NOMO-1 (cell line): Measurements from ENCODE around the gene VSIR.

ENCODE experiments used
- DNase-seq, 2 experiments: peaks; one replicate each; lab custom pipeline; 2025; ENCODE audit not compliant: unreplicated experiment in 2 of 2; lab: John Stamatoyannopoulos, UW

The VSIR gene

GRCh38 chr10:71736570-71736952 is 36.8 kb downstream of the VSIR start:
- no peak for DNase-seq

- peak; percentile 66 to 73 for DNase-seq
Measured at GRCh38 chr10:71735709-71736569, 37.4 kb downstream of the VSIR start.

GRCh38 chr10:71734797-71735196 is 38.5 kb downstream of the VSIR start:
- no peak for DNase-seq

DNA sequence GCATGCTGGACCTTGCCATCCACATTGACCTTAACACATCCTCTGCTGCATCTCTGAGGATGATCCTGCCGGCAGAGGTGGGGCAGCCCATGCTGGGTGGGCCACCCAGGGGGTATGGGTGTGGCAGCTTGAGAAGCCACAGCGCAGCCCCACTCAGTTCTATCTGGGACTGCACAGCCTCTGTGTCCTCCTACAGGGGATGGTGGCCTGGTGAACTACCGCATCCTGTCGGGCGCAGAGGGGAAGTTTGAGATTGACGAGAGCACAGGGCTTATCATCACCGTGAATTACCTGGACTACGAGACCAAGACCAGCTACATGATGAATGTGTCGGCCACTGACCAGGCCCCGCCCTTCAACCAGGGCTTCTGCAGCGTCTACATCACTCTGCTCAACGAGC is 41.5 kb downstream of the VSIR start:
- DNase-seq, result no peak

DNA sequence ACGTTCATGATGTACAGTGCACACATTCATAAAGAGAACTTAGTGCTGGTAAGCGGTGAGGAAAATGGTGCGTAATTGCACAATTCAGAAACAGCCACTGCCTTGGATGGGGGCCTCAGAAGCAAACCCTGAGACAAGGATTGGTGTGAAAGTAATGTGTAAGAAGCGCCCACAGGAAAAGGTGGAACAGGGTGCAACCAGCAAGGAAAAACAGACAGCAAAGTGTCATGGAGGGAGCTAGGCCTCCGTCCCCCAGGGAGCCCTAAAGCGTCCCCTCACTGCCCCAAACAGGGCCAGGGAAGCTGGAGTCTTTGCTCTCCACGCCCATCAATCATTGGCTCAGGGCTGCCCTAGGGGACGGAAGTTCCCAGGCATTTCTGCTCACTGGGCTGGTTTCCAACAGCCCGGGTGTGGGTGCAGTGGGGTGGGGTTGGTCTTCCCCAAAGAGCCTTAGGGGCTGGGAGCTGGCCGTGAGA is 44.1 kb downstream of the VSIR start:
- peak; percentile 76 to 85 for DNase-seq

GRCh38 chr10:71727738-71728737 is 45.3 kb downstream of the VSIR start:
- DNase-seq, result peak; percentile 93 to 95

DNA sequence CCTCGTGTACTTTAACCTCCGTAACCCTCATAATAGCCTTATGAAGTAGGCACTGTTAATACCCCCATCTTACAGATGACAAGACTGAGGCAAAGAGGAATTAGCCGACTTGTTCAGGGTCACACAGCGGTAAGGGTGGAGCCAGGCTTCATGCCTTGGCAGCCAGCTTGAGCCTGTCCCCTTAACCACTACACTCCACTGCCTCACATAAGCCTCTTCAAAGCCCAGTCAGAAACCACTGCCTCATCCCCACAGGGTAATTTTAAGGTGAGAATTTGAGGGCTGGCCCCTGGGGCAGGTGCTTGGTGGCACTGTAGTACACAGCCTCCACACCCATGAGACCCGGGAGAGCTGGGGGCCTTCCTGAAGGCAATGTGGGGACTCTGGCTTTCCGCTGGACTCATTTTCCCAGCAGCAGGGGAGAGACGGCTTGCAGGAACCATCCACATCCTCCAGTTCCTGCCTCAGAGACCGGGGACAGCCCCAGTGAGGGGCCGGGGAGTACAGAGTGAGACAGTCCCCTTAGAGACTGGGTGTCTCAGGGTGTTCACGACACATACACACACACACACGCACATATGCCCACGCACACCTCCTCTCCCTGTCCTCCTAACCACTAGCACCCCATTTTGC is 46.1 kb downstream of the VSIR start:
- no peak for DNase-seq

DNA sequence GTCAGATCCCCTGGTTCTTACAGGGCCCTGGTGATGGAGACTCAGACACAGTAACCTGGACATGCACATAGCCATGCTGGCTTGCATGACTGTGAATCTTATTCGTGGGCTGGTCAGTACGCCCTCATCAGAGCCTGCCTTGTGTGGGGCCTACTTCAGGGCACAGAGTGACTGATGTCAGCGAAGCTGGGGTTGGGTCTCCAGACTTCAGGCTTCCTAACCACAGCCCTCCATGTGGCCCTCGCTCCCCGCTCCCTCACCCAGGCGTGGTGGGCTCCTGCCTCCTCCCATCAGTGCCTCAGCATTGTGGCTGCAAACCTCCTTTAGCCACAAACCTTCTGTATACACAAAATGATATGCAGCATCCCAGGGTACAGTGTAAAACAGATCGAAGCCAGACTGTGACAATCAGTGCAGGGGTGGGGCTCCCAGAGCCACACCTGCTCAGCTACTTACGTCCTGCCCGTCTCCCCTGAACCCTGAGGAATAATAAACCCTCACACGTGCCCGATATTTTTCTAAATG is 46.7 kb downstream of the VSIR start:
- DNase-seq, result no peak

- peak; percentile 12 to 18 for DNase-seq
Measured at GRCh38 chr10:71725998-71726579, 47.2 kb downstream of the VSIR start.

- DNase-seq, result no peak
Measured at GRCh38 chr10:71725249-71725648, 48.1 kb downstream of the VSIR start.

GRCh38 chr10:71724539-71724938 is 48.8 kb downstream of the VSIR start:
- DNase-seq, result no peak

GRCh38 chr10:71723311-71723710 is 50.0 kb downstream of the VSIR start:
- DNase-seq, result no peak

GRCh38 chr10:71722849-71723248 is 50.5 kb downstream of the VSIR start:
- DNase-seq, result no peak

DNA sequence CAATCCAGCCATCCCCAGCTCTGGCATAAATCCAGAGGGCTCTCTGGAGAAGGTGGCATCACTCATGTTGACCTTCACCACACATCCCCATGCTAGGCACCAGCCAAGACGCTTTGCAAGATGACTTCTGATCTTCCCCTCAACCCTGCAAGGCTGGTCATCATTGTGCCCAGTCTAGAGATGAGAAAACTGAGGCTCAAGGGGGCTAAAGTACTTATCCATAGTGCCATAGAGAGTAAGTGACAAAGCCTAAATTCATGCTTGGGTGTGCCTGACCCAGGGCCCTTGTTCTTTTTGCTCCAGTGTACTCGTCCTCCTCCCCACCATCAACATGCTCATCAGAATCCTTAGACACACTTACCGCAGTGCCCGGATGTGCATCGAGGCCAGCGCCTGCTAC is 52.0 kb downstream of the VSIR start:
- no peak for DNase-seq

- no peak for DNase-seq
Measured at GRCh38 chr10:71720288-71720687, 53.0 kb downstream of the VSIR start.

- DNase-seq, result no peak
Measured at GRCh38 chr10:71719464-71720201, 53.7 kb downstream of the VSIR start, which contains the start of gene C10orf105. Gene C10orf105 (minus strand): TSS chr10:71719778. CDS start chr10:71716337, 3,441 bp downstream.

DNA sequence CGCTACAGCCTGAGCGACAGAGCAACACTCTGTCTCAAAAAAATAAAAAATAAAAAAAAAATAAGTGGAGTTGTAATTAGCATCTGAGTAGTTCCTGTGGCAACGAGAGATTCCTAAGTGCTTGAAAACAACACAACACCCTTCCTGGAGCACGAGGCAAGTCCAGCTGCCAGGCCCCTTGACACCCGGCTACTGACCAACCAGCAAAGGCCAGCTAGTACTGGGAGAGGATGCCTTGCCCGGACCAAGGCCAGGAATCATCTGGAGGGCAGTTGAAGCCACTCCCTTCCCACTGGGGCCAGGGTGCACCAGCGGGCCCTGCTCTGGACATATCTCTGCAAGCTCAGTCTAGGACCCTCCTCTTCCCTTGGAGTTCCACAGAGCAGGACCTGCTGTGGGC is 54.3 kb downstream of the VSIR start:
- DNase-seq, result no peak

GRCh38 chr10:71718165-71718698 is 55.1 kb downstream of the VSIR start:
- DNase-seq, result no peak

DNA sequence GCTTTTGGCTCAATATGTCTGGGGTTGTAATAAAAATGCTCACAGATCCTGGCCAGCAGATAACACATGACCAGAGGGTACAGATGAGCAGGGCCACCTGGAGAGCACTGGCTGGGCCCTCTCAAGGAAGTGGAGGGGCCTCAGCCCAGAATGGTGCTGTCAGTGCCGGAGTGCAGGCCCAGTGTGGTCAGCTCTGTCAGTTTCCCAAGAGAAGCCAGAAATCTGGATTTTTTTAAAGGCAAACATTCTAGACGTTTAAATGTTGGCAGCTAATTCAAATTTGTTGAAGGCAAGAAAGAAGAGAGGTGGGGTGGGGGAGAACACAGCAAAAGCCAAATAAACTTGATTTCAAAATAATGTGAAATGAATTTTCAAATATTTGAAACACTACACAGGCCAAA is 55.8 kb downstream of the VSIR start:
- DNase-seq, result no peak
